DND-41 (cell line): ENCODE results near the gene NPPA.

ENCODE experiments used
- ATAC-seq: fragments of 200-7000 bp; cut with Tn5 transposase; 3 replicates; pipeline ENCODE4 v1.9.1; 2021; ENCODE audit warnings: low read depth; ENCODE audit not compliant: insufficient read depth
- DNase-seq: peaks from one replicate; pipeline ENCODE4 v3.0.0-alpha.2; 2020
- H2AFZ ChIP-seq: 2 replicates; pipeline ENCODE4 v1.6.0; 2012; ENCODE audit warnings: low read depth, low read length
- H3K27ac ChIP-seq: 2 replicates; pipeline ENCODE4 v1.5.1; 2012; ENCODE audit warnings: low read length, inconsistent platforms
- H3K27me3 ChIP-seq: fragments of 200-600 bp; sonication (generic); 2 replicates; pipeline ENCODE4 v1.6.0; 2012; ENCODE audit warnings: low read length, mild to moderate bottlenecking, inconsistent platforms; ENCODE audit not compliant: insufficient read depth, poor library complexity
- H3K36me3 ChIP-seq: 2 replicates; pipeline ENCODE4 v1.5.1; 2012; ENCODE audit warnings: low read length, inconsistent platforms; ENCODE audit not compliant: insufficient read depth
- H3K4me1 ChIP-seq: 2 replicates; pipeline ENCODE4 v1.5.1; 2012; ENCODE audit warnings: mild to moderate bottlenecking, low read length; ENCODE audit not compliant: insufficient read depth
- H3K4me2 ChIP-seq: 2 replicates; pipeline ENCODE4 v1.6.0; 2012; ENCODE audit warnings: mild to moderate bottlenecking, moderate library complexity, low read length, inconsistent platforms; ENCODE audit not compliant: insufficient read depth
- H3K4me3 ChIP-seq, 2 experiments: fragments of 200-600 bp in 1 of 2; shearing (Covaris generic) in 1 of 2; 2 replicates each; pipeline ENCODE4 v1.5.1; 2012 to 2016; ENCODE audit warnings: inconsistent platforms in 2 of 2, low read length in 2 of 2, mild to moderate bottlenecking in 2 of 2, low read depth in 1 of 2, moderate library complexity in 1 of 2
- H3K79me2 ChIP-seq: 2 replicates; pipeline ENCODE4 v1.6.0; 2012; ENCODE audit warnings: low read length, inconsistent platforms; ENCODE audit not compliant: insufficient read depth
- H3K9ac ChIP-seq: 2 replicates; pipeline ENCODE4 v1.6.0; 2012; ENCODE audit warnings: low read depth, mild to moderate bottlenecking, inconsistent platforms, low read length, moderate library complexity
- H3K9me3 ChIP-seq: 2 replicates; pipeline ENCODE4 v1.5.1; 2012; ENCODE audit warnings: low read length, moderate library complexity, mild to moderate bottlenecking, inconsistent platforms; ENCODE audit not compliant: insufficient read depth, severe bottlenecking
- H4K20me1 ChIP-seq: 2 replicates; pipeline ENCODE4 v1.6.0; 2012; ENCODE audit warnings: low read length; ENCODE audit not compliant: insufficient read depth
- EZH2 ChIP-seq: IDR thresholded peaks from 3 replicates; pipeline ENCODE4 v1.6.1; 2012; ENCODE audit warnings: borderline replicate concordance, low read depth, mild to moderate bottlenecking, moderate library complexity, low read length, inconsistent platforms; ENCODE audit not compliant: severe bottlenecking
- TF ChIP-seq, protein P1 (sequence below): IDR thresholded peaks from 2 replicates; pipeline ENCODE4 v1.5.1; 2012; ENCODE audit warnings: borderline replicate concordance, low read length, moderate library complexity, mild to moderate bottlenecking; ENCODE audit not compliant: poor library complexity, severe bottlenecking; ENCODE audit errors: extremely low read depth

Gene NPPA

DNA sequence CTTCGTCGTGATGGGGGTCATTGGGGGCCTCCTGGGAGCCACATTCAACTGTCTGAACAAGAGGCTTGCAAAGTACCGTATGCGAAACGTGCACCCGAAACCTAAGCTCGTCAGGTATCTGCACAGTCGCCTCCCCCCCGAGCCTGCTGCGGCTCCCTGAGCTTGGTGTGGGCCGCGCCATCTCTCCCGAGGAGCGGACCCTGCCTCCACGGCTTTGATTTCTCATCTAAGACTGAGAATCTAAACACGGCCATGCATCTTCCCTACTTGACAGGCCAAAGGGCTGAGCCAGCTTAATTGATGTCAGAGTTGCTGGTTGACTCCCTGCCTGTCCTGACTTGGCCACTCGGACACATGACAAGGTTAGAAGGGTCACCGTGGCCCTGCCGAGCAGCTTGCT is 19.1 kb downstream of the NPPA start:
- Histone ChIP-seq H3K79me2 (no peaks in the 10 kb centered on the region), H3K9me3 (no peaks in the 10 kb centered on the region), H2AFZ (no peak overlapping the region), H3K36me3 (peaks cover 95% of the 10 kb centered on the region), H3K27me3 (no peaks in the 10 kb centered on the region), H3K9ac (no peak overlapping the region), H3K4me1 (no peaks in the 10 kb centered on the region), H4K20me1 (peaks cover 3% of the 10 kb centered on the region; the same call in 1 of the 2 replicates), H3K27ac (no peak overlapping the region), H3K4me2 (no peak overlapping the region), H3K4me3 (no peak overlapping the region)
- ATAC-seq (no peak), DNase-seq (no peak)
- TF ChIP-seq, protein P1, sequence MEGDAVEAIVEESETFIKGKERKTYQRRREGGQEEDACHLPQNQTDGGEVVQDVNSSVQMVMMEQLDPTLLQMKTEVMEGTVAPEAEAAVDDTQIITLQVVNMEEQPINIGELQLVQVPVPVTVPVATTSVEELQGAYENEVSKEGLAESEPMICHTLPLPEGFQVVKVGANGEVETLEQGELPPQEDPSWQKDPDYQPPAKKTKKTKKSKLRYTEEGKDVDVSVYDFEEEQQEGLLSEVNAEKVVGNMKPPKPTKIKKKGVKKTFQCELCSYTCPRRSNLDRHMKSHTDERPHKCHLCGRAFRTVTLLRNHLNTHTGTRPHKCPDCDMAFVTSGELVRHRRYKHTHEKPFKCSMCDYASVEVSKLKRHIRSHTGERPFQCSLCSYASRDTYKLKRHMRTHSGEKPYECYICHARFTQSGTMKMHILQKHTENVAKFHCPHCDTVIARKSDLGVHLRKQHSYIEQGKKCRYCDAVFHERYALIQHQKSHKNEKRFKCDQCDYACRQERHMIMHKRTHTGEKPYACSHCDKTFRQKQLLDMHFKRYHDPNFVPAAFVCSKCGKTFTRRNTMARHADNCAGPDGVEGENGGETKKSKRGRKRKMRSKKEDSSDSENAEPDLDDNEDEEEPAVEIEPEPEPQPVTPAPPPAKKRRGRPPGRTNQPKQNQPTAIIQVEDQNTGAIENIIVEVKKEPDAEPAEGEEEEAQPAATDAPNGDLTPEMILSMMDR: no peak
- no peak for TF ChIP-seq EZH2

DNA sequence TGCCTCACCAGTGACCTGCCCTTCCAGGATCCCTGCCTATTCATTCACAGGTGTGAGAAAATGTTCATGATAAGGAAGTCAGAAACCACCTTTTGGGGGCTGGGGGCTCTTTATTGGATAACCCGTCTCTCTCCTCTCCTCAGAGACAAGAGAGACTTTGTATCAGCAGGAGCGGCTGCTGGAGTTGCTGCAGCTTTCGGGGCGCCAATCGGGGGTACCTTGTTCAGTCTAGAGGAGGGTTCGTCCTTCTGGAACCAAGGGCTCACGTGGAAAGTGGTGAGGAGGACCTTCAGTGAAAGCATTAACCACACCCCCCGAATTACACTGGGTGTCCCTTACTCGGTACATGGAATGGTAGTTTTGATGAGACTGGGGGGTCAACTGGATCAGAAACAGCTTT is 20.6 kb downstream of the NPPA start:
- no peak for ATAC-seq
- peaks cover 94% of the 10 kb centered on the region for H3K36me3 ChIP-seq
- H4K20me1 ChIP-seq: no peaks in the 10 kb centered on the region

DNA sequence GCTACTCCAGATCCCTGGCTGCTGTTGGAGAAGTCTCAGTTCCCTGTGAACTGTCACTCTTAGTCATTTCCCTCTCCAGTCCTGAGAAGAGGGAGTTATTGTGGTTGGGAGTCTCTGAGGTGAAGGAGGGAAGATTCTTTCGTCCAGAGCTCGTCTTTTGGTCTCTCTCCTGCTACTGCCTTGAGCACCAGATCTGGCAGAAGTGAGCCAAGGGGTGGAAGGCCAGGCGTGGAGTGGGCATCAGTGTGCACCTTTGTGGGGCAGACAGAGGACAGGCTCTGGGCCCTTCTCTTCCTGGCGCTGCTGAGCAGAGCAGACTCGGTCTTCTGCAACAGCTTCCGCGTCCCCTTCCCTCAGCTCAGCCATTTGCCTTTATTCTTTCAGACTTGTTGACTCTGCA is 22.5 kb downstream of the NPPA start:
- ATAC-seq (no peak), DNase-seq (no peak)
- H3K27ac ChIP-seq: no peak overlapping the region
- no peaks in the 10 kb centered on the region for H3K4me1 ChIP-seq
- no peak overlapping the region for H3K4me2 ChIP-seq
- no peaks in the 10 kb centered on the region for H3K79me2 ChIP-seq
- H4K20me1 ChIP-seq: no peaks in the 10 kb centered on the region
- peaks cover 94% of the 10 kb centered on the region for H3K36me3 ChIP-seq
- no peak overlapping the region for H2AFZ ChIP-seq
- no peak overlapping the region for H3K4me3 ChIP-seq
- TF ChIP-seq, protein P1: no peak
- TF ChIP-seq EZH2: no peak
- H3K27me3 ChIP-seq: no peaks in the 10 kb centered on the region
- no peaks in the 10 kb centered on the region for H3K9me3 ChIP-seq
- H3K9ac ChIP-seq: no peak overlapping the region

More for the DNA sequence above, 20.6 kb downstream of the NPPA start:
- Histone ChIP-seq H3K9me3 (no peaks in the 10 kb centered on the region), H3K4me2 (no peak overlapping the region), H3K4me1 (no peaks in the 10 kb centered on the region), H3K9ac (no peak overlapping the region), H3K27ac (no peak overlapping the region), H2AFZ (no peak overlapping the region), H3K27me3 (no peaks in the 10 kb centered on the region), H3K79me2 (no peaks in the 10 kb centered on the region), H3K4me3 (no peak overlapping the region)
- TF ChIP-seq, protein P1: no peak
- no peak for TF ChIP-seq EZH2
- no peak for DNase-seq

DNA sequence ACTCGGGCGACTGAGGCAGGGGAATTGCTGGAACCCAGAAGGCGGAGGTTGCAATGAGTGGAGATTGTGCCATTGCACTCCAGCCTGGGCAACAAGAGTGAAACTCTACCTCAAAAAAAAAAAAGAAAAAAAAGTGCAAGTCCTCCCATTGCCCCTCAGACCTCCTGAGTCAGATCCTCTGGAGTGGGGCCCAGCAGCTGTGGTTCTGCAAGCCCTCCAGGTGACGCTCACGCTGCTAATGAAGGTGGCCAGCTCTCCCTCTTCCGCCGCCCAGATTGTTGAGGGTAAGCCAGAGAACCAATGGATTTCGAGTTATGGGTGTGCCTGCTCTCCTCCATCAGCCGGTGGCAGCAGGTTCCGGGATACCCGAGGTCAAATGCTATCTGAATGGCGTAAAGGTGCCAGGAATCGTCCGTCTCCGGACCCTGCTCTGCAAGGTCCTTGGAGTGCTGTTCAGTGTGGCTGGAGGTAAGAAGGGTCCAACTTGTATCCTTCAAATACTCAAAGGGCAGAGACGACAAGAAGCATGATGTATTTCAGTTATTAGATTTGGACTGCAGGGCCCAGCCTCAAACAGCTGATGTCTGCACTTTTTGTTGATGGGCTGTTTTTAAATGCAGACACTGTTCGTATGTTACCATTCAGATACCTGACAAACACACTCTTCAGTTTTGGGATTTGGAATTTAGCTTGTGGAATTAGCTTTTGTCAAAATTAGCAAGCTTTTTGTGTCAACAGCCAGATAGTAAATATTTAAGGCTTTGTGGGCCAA is 24.0 kb downstream of the NPPA start:
- Histone ChIP-seq H3K4me3 (no peak overlapping the region), H2AFZ (no peak overlapping the region), H3K9me3 (no peaks in the 10 kb centered on the region), H3K27ac (no peak overlapping the region), H3K4me1 (no peaks in the 10 kb centered on the region), H3K79me2 (no peaks in the 10 kb centered on the region), H3K27me3 (no peaks in the 10 kb centered on the region), H4K20me1 (no peaks in the 10 kb centered on the region), H3K4me2 (no peak overlapping the region), H3K9ac (no peak overlapping the region), H3K36me3 (peaks cover 93% of the 10 kb centered on the region)
- TF ChIP-seq, protein P1: no peak
- TF ChIP-seq EZH2: no peak
- ATAC-seq: no peak
- no peak for DNase-seq
